Lung (tissue), 12 donors: ENCODE data around the gene CHST13. TPM values are rescaled to one million over a fixed set of nuclear protein-coding genes. Genes with fewer than 3 reads are reported as not detected.
A peak's percentile ranks its signal among the peaks of the same experiment; 100 is the strongest.

Source experiments
- ATAC-seq: fragments of 200-7000 bp; cut with Tn5 transposase; one replicate; pipeline ENCODE4 v1.9.1; 2020; ENCODE audit warnings: moderate number of reproducible peaks; ENCODE audit not compliant: insufficient read depth, low FRiP score
- DNase-seq, 3 donors: peaks; one replicate each; pipeline ENCODE4 v3.0.0-alpha.2; 2013 to 2017
- H3K27ac ChIP-seq, 2 donors: one replicate each; pipeline ENCODE4 v1.5.1; 2013; ENCODE audit warnings: mild to moderate bottlenecking in 2 of 2, moderate library complexity in 2 of 2, control low read depth in 1 of 2, inconsistent platforms in 1 of 2, low read depth in 1 of 2, low read length in 1 of 2
- H3K27me3 ChIP-seq, 3 donors: one replicate each; pipeline ENCODE4 v1.5.1; 2013; ENCODE audit warnings: low read length in 2 of 3; ENCODE audit not compliant: control insufficient read depth in 3 of 3, insufficient read depth in 3 of 3
- H3K36me3 ChIP-seq, 4 donors: one replicate each; pipeline ENCODE4 v1.5.1; 2013; ENCODE audit warnings: low read length in 4 of 4, mild to moderate bottlenecking in 1 of 4, moderate library complexity in 1 of 4; ENCODE audit not compliant: control insufficient read depth in 4 of 4, insufficient read depth in 4 of 4
- H3K4me1 ChIP-seq, 5 donors: one replicate each; pipeline ENCODE4 v1.5.1; 2013; ENCODE audit warnings: low read length in 5 of 5, mild to moderate bottlenecking in 2 of 5, moderate library complexity in 1 of 5; ENCODE audit not compliant: control insufficient read depth in 5 of 5, insufficient read depth in 5 of 5
- H3K4me3 ChIP-seq: one replicate; pipeline ENCODE4 v1.5.1; 2013; ENCODE audit warnings: mild to moderate bottlenecking, control low read depth, moderate library complexity
- H3K9ac ChIP-seq, 2 donors: one replicate each; pipeline ENCODE4 v1.5.1; 2013; ENCODE audit warnings: low read length in 2 of 2, control low read depth in 1 of 2; ENCODE audit not compliant: insufficient read depth in 1 of 2
- H3K9me3 ChIP-seq, 4 donors: one replicate each; pipeline ENCODE4 v1.5.1; 2013; ENCODE audit warnings: low read length in 3 of 4, mild to moderate bottlenecking in 1 of 4, moderate library complexity in 1 of 4; ENCODE audit not compliant: control insufficient read depth in 4 of 4, insufficient read depth in 3 of 4
- CTCF ChIP-seq: IDR thresholded peaks from 2 replicates; pipeline ENCODE4 v1.5.1; 2012; ENCODE audit warnings: mild to moderate bottlenecking; ENCODE audit errors: control extremely low read depth, extremely low read depth
- WGBS, 2 donors: extraction: QIAGEN DNeasy Blood & Tissue Kit; methylation state at CpG; one replicate each; pipeline ENCODE4 v1.1.7; 2013; 5-methylcytosine and 5-hydroxymethylcytosine counted together
- polyA plus RNA-seq, 2 donors: library from polyadenylated mRNA; stranded (reverse); fragments of 200-250 nt; gene quantifications; one replicate each; pipeline ENCODE4 v1.2.1, GENCODE V29; 2013
- total RNA-seq, 2 donors: library from RNA; depleted of rRNA in 1 of 2; stranded (reverse); fragments of >200 nt in 1 of 2; gene quantifications; one replicate each; pipeline ENCODE4 v1.2.1, GENCODE V29; 2014 to 2021
- donor health status: control.
- donor health status: control.
- donor health status: Bipolar disorder and iron deficiency.
- donor health status: healthy.
- donor health status: DM: yes; HTN: yes; CAD: no.

Gene CHST13
- total and polyA plus RNA-seq, 4 donors: 0.51 to 3.6 (median 1.7) TPM

GRCh38 chr3:126558336-126559071, 34.5 kb downstream of the CHST13 start, which contains the start of gene C3orf22:
TSS of gene C3orf22 (minus strand) at chr3:126558932. CDS start at chr3:126553390, 5,542 bp downstream.
- H3K27ac ChIP-seq: no peak within 1 kb of the TSS
- TF ChIP-seq CTCF: no peak
- no peak within 1 kb of the TSS for H3K9ac ChIP-seq
- H3K27me3 ChIP-seq: no peaks in the 10 kb centered on the region
- WGBS, 2 donors: 76 to 86% methylated on average over 9 of the region's 9 CpGs
- DNase-seq (peak in 1 of 3 donors; percentile 3), ATAC-seq (no peak)
- no peak within 1 kb of the TSS for H3K4me3 ChIP-seq
- no peaks in the 10 kb centered on the region for H3K4me1 ChIP-seq
- peaks cover 0 to 3% (median 0%) of the 10 kb centered on the region in 4 donors for H3K9me3 ChIP-seq
- H3K36me3 ChIP-seq: no peaks in the 10 kb centered on the region

- no peak for TF ChIP-seq CTCF
- DNase-seq (no peak), ATAC-seq (no peak)
- Histone ChIP-seq H3K9ac (no peak overlapping the region), H3K36me3 (no peaks in the 10 kb centered on the region), H3K9me3 (no peaks in the 10 kb centered on the region), H3K27ac (no peak overlapping the region), H3K27me3 (no peaks in the 10 kb centered on the region), H3K4me3 (no peak overlapping the region), H3K4me1 (no peaks in the 10 kb centered on the region)
- WGBS, 2 donors: 75 to 76% methylated on average over 2 of the region's 2 CpGs
Measured at GRCh38 chr3:126562737-126563276, 38.9 kb downstream of the CHST13 start.

- WGBS, 2 donors: 65 to 79% methylated on average over 10 of the region's 10 CpGs
- DNase-seq (peak in 1 of 3 donors; percentile 10), ATAC-seq (no peak)
- Histone ChIP-seq H3K4me3 (no peak overlapping the region), H3K4me1 (no peaks in the 10 kb centered on the region), H3K27ac (no peak overlapping the region), H3K36me3 (no peaks in the 10 kb centered on the region), H3K9ac (no peak overlapping the region), H3K9me3 (no peaks in the 10 kb centered on the region), H3K27me3 (no peaks in the 10 kb centered on the region)
- TF ChIP-seq CTCF: no peak
Measured at GRCh38 chr3:126567696-126568438, 43.9 kb downstream of the CHST13 start.
